ENCODE results near the gene RHOH.

Gene RHOH

DNA sequence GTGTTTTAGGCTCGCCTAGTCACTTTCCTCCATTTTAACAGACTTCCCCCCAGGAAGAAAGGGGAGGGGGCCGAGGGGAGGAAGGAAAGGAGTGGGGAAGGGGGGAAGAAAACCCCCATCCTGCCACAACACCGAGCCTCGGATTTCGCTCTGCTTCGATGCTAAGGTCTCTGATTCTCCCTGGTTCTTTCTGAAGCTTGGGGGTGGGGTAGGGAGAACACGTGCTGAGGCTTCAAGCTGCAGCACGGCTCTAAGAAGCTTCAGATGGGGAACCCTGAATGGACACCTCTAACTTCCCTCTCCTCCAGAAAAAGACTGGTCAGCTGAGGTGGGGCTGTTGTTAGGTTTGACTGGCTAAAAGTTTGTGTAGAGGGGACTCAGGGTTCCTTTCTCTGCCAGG lies 61.8 kb downstream of the RHOH start:
- Mint-ChIP-seq H3K36me3 (no peaks in the 10 kb centered on the region), H3K27ac (peak overlapping the region; percentile 66), H3K27me3 (no peaks in the 10 kb centered on the region), H3K4me3 (no peak overlapping the region), H3K9me3 (no peaks in the 10 kb centered on the region), H3K4me1 (peaks cover 37 to 65% of the 10 kb centered on the region in 2 donors)
- ATAC-seq (replicated peaks) (peak in 1 of 2 donors; percentile 33), DNase-seq (no peak)

DNA sequence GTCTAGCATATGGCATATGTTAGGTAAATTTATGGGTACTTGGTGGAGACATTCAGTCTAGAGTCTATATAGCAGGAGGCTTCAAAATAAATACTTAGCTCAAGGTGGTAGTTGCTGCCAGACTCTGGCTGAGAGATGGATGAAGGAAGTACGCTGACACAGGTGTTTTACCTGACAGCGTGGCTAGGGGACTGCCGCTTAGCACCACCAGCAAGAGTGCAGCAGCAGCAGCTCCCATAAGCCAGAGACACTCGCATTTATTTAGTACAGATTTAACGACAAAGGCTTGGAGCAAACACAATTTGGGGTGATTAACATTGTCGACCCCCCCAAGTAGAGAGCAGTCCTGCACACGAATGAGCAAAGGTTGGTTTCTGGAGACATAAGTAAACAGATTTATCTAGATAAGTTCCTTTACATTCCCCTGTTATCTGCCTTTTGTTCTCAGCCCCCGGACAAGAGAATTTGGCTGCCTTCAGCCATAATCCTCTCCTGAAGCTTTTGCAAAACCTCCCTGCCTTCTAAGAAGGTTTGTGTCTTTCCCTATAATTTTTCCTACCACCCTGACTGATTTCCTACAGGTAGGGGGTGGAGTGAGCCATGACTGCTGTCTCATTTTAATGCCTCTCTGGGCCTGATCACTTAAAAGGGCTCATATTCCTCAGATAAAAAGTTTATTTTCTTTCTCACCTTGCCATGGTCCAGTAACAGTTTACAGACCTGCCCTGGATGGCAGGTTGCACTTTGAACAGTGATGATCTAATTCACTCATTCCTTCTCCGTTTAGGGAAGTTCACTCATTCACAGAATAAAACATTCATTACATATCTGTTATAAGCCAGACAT lies 64.6 kb downstream of the RHOH start:
- DNase-seq: no peak
- H3K27ac Mint-ChIP-seq: no peak overlapping the region
- H3K36me3 Mint-ChIP-seq: no peaks in the 10 kb centered on the region
- peak; percentile 70 to 82 for ATAC-seq (replicated peaks)
- no peaks in the 10 kb centered on the region for H3K27me3 Mint-ChIP-seq
- no peaks in the 10 kb centered on the region for H3K9me3 Mint-ChIP-seq
- no peak overlapping the region for H3K4me3 Mint-ChIP-seq
- peaks cover 30 to 56% of the 10 kb centered on the region in 2 donors for H3K4me1 Mint-ChIP-seq

DNA sequence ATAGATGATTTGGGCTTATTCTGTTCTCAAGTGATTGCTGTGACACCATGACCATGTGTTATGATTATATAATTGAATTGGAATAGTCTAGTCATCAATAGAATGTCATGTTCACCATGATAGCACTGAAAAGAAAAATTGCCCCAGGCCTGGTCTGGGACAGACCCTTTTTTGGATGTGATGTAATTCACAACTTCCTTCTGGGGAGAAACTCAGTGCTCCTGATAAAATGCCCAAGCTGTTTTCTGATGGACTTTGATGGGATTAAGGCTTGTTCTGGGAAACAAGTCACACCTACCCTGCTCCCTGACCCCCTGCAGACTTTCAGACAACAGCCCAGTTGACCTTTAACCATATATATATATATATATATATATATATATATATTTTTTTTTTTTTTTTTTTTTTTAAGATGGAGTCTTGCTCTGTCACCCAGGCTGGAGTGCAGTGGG lies 65.3 kb downstream of the RHOH start:
- Mint-ChIP-seq H3K27ac (no peak overlapping the region), H3K9me3 (no peaks in the 10 kb centered on the region), H3K36me3 (no peaks in the 10 kb centered on the region), H3K4me3 (no peak overlapping the region), H3K4me1 (peaks cover 25 to 50% of the 10 kb centered on the region in 2 donors), H3K27me3 (no peaks in the 10 kb centered on the region)
- DNase-seq (no peak), ATAC-seq (replicated peaks) (no peak)

DNA sequence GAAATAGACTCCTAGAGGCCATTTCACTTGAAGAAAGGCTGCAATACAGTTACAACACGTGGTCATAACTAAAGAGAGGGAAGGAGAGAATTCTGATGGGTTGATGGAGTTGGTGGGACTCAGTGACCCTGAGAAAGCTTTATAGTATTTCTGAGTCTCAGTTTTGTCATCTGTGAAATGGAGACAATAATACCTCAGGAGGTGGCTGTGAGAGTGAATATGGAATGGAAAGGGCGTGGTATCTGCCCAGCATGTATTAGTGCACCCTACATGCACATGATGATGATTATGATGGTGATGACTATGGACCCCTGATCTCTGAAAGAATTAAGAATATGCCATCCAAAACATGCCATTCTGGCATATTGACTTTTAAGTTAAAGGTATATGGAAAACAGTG lies 66.0 kb downstream of the RHOH start:
- Mint-ChIP-seq H3K27ac (no peak overlapping the region), H3K27me3 (no peaks in the 10 kb centered on the region), H3K9me3 (no peaks in the 10 kb centered on the region), H3K4me3 (no peak overlapping the region), H3K36me3 (no peaks in the 10 kb centered on the region), H3K4me1 (peaks cover 27 to 48% of the 10 kb centered on the region in 2 donors)
- DNase-seq: no peak
- ATAC-seq (replicated peaks): no peak

DNA sequence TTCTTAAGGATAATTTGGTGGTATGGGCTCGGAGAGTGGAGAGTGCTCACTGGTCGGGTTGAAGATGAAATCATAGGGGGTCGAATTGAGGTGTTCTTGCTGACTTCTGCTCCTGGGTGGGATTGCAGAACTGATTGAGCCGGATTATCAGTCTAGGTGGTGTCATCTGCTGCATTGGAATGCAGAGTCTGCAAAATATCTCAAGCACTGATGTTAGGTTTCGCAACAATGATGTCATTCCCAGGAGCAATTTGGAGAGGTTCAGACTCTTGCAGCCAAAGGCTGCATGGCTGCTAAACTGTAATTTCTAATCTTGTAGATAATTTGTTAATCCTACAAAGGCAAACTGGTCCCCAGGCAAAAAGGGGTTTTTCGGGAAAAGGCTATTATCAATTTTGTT lies 67.7 kb downstream of the RHOH start:
- no peaks in the 10 kb centered on the region for H3K9me3 Mint-ChIP-seq
- H3K4me1 Mint-ChIP-seq: peaks cover 19 to 34% of the 10 kb centered on the region in 2 donors
- ATAC-seq (replicated peaks): no peak
- H3K36me3 Mint-ChIP-seq: no peaks in the 10 kb centered on the region
- no peak overlapping the region for H3K4me3 Mint-ChIP-seq
- H3K27ac Mint-ChIP-seq: no peak overlapping the region
- H3K27me3 Mint-ChIP-seq: no peaks in the 10 kb centered on the region
- DNase-seq: no peak

DNA sequence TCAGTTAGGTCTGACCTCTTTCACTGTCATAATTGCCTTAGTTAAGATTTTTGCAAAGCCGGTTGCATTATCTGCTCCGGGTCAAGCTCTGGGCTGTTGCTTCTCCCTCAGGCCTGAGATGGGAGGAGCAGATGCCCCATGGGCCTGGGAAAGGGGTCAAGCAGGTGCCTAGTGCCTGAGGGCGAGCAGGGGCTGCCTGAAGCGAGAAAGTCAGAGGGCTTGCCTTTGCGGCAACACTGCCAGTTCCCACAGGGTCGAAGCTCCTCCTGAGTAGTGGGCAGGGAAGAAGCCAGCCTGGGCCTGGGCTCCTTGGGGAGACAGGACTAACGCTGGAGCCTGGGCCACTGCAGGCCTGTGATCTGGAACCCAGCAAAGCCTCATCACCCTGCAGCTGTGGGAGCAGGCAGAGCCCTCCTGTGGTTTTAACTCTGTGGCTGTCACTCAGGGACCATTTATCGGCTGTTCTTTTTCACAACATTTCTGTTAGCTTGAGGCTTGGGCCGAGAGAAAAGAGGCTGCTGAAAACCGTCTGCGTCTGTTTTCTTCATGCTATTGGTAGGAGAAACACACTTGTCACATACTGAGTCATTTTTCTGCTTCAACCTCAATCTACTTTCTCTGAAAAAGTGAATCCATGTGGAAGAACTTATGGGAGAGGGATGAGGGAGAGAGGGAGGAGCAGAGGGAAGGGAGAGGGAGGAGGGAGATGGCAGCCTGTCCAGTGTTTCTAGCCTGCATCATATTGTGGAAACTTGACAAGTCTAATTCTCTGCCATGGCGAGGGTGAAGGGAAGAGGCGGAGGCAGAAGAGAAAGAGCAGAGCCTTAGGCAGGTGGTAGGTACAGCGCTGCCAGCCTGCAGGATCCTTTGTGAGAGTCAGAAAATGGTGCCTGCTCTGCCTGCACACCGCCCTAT lies 68.4 kb downstream of the RHOH start:
- peaks cover 19 to 33% of the 10 kb centered on the region in 2 donors for H3K4me1 Mint-ChIP-seq
- H3K27ac Mint-ChIP-seq: no peak overlapping the region
- peak overlapping the region; percentile 2 to 57 for H3K4me3 Mint-ChIP-seq
- no peaks in the 10 kb centered on the region for H3K27me3 Mint-ChIP-seq
- ATAC-seq (replicated peaks) (peak; percentile 41 to 77), DNase-seq (no peak)
- H3K9me3 Mint-ChIP-seq: no peaks in the 10 kb centered on the region
- H3K36me3 Mint-ChIP-seq: no peaks in the 10 kb centered on the region

DNA sequence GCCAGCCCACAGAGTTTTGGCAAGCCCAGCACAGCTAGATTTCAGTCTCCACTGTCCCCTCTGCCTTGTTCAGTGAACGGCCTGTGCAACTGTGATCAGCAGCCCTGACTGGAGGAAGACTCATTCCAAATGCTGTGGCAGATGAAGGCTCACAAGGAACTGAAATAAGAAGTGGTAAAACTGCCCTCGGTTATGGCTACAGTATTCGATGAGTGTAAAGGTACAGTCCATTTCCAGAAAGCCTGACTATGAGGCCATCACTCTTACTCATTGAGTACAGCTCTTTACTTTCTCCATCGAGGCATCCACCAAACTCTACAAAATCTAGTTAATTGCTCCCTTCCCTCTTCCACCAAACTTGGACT lies 69.1 kb downstream of the RHOH start:
- ATAC-seq (replicated peaks) (peak; percentile 49 to 60), DNase-seq (no peak)
- Mint-ChIP-seq H3K4me3 (peak overlapping the region in 1 of 2 donors; percentile 57), H3K27ac (peak overlapping the region; percentile 73), H3K9me3 (no peaks in the 10 kb centered on the region), H3K4me1 (peaks cover 18 to 31% of the 10 kb centered on the region in 2 donors), H3K36me3 (no peaks in the 10 kb centered on the region), H3K27me3 (no peaks in the 10 kb centered on the region)

DNA sequence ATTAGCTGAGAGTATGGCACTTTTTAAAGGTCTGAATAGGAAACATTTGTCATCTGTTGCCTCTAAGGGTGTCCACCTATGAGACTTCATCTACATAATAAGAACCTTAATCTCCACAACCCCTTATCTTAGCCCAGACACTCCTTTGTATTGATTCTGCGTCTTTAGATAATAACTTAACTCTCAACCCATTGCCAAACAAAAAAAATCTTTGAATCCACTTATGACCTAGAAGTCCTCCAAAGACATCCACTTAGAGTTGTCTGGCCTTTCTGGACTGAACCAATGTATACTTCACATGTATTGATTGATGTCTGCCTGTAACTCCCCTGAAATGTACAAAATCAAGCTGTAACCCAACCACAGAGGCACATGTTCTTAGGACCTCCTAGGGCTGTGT lies 72.3 kb downstream of the RHOH start:
- H3K27ac Mint-ChIP-seq: no peak overlapping the region
- ATAC-seq (replicated peaks): no peak
- peaks cover 8 to 20% of the 10 kb centered on the region in 2 donors for H3K4me1 Mint-ChIP-seq
- H3K36me3 Mint-ChIP-seq: no peaks in the 10 kb centered on the region
- no peaks in the 10 kb centered on the region for H3K27me3 Mint-ChIP-seq
- H3K4me3 Mint-ChIP-seq: no peak overlapping the region
- no peak for DNase-seq
- H3K9me3 Mint-ChIP-seq: no peaks in the 10 kb centered on the region

DNA sequence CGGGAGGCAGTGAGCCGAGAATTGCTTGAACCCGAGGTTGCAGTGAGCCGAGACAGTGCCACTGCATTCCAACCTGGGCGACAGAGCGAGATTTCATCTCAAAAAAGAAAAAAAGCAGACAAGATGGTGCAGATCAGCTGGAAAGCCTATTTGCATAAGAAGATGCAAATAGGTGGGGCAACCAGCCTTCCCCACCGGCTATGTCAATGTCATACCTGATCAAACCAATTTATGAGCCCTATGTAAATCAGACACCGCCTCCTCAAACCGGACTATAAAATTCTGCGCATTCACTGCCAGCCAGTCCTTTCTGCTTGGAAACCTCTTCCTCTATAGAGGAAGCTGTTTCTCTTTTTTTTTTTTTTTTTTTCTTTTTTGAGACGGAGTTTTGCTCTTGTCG lies 73.8 kb downstream of the RHOH start:
- Mint-ChIP-seq H3K36me3 (no peaks in the 10 kb centered on the region), H3K27me3 (no peaks in the 10 kb centered on the region), H3K4me3 (no peak overlapping the region), H3K4me1 (peaks cover 4 to 8% of the 10 kb centered on the region in 2 donors), H3K9me3 (no peaks in the 10 kb centered on the region), H3K27ac (no peak overlapping the region)
- no peak for DNase-seq
- ATAC-seq (replicated peaks): no peak

DNA sequence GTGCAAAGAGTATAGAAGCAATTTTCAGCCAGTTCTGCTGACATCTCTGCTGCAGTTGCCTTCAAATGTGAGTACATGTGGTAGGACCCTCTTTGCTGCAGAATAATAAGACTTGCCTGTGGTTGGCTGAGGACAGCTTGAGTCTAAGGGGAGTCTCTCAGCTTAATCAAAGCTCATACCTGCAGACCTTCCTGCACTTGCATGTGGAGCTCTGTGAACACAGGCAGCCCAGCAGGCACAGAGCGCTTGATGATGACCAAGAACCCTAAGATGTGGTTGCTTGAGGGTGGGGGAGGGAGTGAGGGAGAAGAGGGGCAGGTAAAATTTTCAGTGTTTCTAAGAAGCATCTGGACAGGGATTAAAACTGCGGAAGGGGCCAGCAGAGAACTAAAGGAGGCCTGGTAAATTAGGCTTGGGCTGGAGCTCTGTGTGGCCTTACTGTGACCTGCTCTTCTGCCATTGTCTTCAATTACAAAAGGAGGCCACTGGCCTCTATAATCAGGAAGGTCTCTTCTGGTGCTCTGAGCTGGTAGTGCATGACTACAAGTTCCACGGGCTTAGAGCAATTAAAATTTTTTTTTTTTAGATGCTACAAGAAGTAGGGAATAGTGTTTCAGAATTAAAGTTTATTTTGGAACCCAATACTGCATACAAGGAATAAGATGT lies 78.4 kb downstream of the RHOH start:
- ATAC-seq (replicated peaks) (no peak), DNase-seq (no peak)
- Mint-ChIP-seq H3K27ac (no peak overlapping the region), H3K4me3 (no peak overlapping the region), H3K4me1 (peaks cover 2 to 11% of the 10 kb centered on the region in 2 donors), H3K36me3 (no peaks in the 10 kb centered on the region), H3K27me3 (no peaks in the 10 kb centered on the region), H3K9me3 (no peaks in the 10 kb centered on the region)

DNA sequence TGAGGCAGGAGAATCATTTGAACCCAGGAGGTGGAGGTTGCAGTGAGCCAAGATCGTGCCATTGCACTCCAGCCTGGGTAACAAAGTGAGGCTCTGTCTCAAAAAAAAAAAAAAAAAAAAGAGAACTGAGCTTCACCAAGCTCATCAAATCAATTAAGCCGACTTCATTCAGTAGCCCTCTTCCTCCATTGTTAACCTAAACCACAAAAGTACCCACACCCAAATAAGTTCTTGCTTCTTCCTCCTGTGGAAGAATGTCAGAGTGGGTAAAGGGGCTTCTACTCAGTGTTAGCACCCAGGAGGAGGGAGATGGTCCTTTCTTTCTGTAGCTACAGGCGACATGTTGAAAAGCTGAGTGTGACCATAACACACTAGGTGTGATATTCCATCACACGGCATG lies 79.7 kb downstream of the RHOH start:
- H3K36me3 Mint-ChIP-seq: no peaks in the 10 kb centered on the region
- no peaks in the 10 kb centered on the region for H3K27me3 Mint-ChIP-seq
- peaks cover 2 to 3% of the 10 kb centered on the region in 2 donors for H3K9me3 Mint-ChIP-seq
- no peak for DNase-seq
- no peak overlapping the region for H3K27ac Mint-ChIP-seq
- peaks cover 8 to 23% of the 10 kb centered on the region in 2 donors for H3K4me1 Mint-ChIP-seq
- ATAC-seq (replicated peaks): no peak
- no peak overlapping the region for H3K4me3 Mint-ChIP-seq

DNA sequence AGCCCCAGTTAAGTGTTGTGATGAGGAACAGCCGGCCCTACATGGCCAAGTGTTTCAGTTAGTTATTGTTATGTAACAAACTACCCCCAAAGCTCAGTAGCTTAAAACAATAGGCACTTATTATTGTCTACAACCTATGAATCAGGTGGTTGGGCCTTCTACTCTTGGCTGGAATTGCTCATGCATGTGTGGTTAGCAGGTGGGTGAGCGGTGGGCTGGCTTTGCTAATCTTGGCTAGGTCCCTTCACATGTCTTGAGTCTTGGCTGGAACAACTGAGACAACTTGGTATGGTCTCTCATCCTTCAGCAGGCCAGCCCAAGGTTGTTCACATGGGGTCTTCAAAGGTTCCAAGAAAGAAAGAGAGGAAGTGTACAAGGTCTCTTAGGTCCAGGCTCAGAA lies 83.8 kb downstream of the RHOH start:
- ATAC-seq (replicated peaks) (peak; percentile 46 to 53), DNase-seq (no peak)
- peaks cover 0 to 5% of the 10 kb centered on the region in 2 donors for H3K36me3 Mint-ChIP-seq
- H3K4me3 Mint-ChIP-seq: no peak overlapping the region
- H3K27ac Mint-ChIP-seq: no peak overlapping the region
- peaks cover 7 to 9% of the 10 kb centered on the region in 2 donors for H3K9me3 Mint-ChIP-seq
- no peaks in the 10 kb centered on the region for H3K27me3 Mint-ChIP-seq
- H3K4me1 Mint-ChIP-seq: peaks cover 20 to 52% of the 10 kb centered on the region in 2 donors

DNA sequence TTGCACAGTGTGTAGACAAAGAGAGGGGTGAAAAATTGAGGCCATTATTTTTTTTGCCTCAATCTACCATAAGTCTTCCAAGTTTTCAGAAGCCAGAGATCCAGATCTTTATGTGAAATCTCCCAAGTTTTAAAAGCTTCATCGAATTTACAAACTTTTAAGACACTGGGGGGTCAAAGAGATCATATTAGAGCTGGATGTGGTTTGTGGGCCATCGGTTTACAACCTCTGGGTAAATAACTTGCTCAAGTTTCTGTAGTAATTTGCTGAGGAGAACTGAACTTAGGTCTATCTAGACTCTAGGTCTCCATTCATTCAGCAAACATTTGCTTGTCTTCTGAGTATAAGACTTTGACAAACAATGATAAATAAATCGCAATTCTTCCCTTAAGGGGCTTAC lies 84.3 kb downstream of the RHOH start:
- no peak overlapping the region for H3K4me3 Mint-ChIP-seq
- no peak for DNase-seq
- H3K36me3 Mint-ChIP-seq: peaks cover 0 to 5% of the 10 kb centered on the region in 2 donors
- no peak overlapping the region for H3K27ac Mint-ChIP-seq
- H3K4me1 Mint-ChIP-seq: peaks cover 23 to 54% of the 10 kb centered on the region in 2 donors
- H3K27me3 Mint-ChIP-seq: no peaks in the 10 kb centered on the region
- no peak for ATAC-seq (replicated peaks)
- peaks cover 7 to 9% of the 10 kb centered on the region in 2 donors for H3K9me3 Mint-ChIP-seq

DNA sequence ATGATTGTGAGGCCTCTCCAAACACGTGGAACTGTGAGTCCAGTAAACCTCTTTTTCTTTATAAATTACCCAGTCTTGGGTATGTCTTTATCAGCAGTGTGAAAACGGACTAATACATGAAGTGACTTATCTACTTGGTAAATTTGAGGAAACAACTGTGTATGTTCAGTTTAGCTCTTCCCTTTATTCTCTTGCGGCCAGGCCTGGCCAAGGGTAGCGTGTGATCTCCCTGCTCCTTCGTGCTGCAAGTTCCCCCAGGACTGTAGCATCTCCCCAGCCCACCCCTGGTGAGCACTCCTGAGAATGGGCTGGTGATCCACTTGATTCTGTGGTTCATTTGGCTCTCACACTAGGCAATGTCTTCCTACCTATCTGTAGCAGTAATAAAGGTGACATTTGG lies 85.1 kb downstream of the RHOH start:
- ATAC-seq (replicated peaks) (no peak), DNase-seq (no peak)
- H3K27ac Mint-ChIP-seq: peak overlapping the region; percentile 37
- H3K4me3 Mint-ChIP-seq: no peak overlapping the region
- peaks cover 0 to 5% of the 10 kb centered on the region in 2 donors for H3K36me3 Mint-ChIP-seq
- H3K4me1 Mint-ChIP-seq: peaks cover 22 to 54% of the 10 kb centered on the region in 2 donors
- no peaks in the 10 kb centered on the region for H3K27me3 Mint-ChIP-seq
- H3K9me3 Mint-ChIP-seq: peaks cover 7 to 9% of the 10 kb centered on the region in 2 donors

All from stimulated activated naive B cell treated with anti-CD40 and anti-IgM and Interleukin-4, amounts not matched to agents 10 μg/mL and 1 μg/mL and 100 μg/mL, for 72 hours (primary cell).